ENCODE data around the gene ADAMTS12. TPM values are rescaled to one million over a fixed set of nuclear protein-coding genes. Genes with fewer than 3 reads are reported as not detected.

Gene ADAMTS12
- total RNA-seq, 1 donor: not detected

DNA sequence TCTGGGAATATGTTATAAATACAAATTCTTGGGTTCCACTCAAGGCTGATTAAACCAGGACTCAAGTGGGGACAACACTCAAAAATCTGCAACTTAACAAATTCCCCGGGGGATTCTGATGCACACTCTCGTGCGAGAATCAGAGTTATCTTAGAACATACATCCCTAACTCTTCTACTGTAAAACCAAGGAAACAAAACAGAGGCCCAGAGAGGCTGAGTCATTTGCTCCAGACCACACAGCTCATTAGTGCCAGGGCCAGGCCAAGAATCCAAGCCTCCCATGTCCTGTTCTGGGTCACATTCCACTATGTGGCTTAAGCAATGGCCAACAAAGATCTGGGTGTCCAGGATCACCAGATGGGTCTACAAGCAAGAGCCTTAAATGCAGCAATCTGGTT, 166.0 kb downstream of the ADAMTS12 start:
- DNase-seq (ENCODE audit: low read depth in 2 of 3, low spot score in 2 of 3): no peak

DNA sequence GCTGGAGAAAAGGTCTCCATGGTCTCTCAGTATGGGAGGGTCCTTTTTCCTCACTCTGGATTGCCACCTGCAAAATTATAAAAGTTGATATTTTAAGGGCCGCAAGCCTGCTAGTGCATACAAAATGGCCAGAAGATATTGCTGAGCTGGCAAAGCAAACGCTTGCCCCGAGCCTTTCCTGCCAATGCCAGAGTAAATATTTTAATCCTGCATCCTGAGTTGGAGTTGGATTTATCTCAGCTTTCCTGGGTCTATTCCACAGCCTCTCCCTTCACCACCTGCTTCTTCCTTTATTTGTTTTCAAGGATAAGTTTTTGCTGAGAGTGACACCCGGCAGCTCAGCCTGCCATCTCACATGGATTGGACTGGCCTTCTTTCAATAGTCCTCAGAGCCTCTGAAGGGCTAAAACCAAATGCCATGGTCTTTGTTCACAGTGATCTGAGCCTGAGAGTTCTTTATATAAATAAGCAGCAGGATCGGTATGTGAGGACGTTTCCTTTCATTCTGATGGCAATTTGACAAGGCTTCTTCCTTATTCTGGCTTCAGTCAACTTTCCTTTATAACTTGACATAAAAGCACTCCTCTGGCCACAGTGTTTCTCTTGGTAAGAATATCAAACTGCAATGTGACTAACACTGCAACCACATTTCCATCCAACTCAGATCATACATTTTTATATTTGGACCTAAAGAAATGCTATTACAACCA, 170.1 kb downstream of the ADAMTS12 start:
- DNase-seq (ENCODE audit: low read depth in 2 of 3, low spot score in 2 of 3): no peak

DNA sequence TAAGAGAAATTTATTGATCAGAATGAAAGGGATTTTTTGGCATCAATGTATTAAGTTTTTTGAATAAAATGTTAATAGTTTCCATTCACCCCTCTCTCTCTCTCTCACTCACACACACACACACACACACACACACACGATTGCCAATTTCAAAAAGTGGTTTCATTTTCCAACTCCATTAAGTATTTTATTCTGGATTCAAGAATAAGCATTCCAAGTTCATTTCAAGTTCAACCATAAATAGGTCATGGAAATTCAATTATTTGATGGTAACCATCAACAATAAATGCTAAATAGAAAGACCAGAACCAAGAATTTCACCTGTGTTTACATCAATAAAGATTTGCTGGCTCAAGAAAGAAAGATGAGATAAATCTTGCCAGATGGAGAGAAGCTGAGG, 171.6 kb downstream of the ADAMTS12 start:
- DNase-seq (ENCODE audit: low read depth in 2 of 3, low spot score in 2 of 3): no peak

DNA sequence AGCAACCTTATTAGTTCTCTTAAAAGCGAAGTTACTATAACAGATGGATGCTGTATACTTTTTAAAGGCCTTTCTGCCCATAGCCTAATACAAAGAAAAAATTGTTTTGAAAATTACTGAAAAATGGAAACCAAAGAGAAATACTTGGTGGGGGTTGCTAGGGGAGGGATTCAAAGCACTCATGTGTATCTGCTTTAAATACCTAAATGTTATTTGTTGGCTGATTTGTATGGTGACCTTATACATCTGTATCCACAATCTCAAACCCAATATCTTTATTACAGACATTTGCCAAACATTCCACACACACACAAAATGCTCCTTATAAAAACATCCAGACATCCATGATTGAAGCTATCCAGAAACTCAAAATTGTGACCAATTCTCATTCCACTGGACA, 172.0 kb downstream of the ADAMTS12 start:
- DNase-seq (ENCODE audit: low read depth in 2 of 3, low spot score in 2 of 3): no peak

DNA sequence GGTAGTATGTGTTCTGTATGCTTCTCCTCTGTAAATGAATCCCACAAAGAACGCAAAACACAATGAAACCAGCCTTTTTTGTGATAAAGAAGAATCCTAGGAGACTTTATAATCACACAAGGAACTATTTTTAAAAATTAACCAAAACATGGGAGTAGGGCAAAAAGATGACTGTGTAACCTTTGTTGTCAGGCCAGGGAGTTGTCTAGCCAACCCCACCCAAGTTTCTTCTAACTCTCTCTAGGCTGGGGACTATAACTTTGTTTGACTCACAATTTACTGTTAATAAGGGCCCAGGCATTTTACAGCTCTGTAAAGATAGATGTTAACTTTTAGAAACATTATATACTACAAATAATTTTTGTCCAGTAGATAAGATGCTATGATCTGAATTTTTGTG, 176.1 kb downstream of the ADAMTS12 start:
- DNase-seq (ENCODE audit: low read depth in 2 of 3, low spot score in 2 of 3): no peak

DNA sequence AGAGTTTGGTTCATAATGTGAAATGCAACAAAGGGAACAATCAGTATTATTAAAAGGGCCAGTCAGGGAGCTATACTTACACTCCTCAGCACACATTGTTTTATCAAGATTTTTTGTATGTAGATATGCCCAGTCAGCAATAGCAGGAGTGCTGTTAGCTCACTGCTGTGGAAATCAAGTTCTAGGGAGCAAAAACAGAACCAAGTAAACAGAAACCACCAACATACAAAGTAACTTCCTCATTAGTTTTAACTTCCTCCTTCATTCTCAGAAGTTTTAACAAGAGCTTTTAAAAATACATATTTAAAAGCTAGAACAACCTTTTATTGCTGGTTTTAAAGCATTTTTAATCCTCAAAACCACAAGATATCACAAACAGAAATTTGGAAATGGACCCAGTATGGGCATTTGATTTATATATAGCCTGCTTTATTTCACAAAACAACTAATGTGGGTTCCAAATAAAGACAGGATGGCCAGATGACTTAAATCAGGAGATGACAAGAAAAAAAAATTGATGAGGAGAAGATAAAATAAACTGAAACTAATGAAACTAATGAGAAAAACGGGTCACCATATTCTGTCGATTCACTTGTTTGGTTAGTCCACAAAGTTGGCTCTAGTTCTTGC, 178.5 kb downstream of the ADAMTS12 start:
- DNase-seq (ENCODE audit: low read depth in 2 of 3, low spot score in 2 of 3): peak in 1 of 3 donors; percentile 27

DNA sequence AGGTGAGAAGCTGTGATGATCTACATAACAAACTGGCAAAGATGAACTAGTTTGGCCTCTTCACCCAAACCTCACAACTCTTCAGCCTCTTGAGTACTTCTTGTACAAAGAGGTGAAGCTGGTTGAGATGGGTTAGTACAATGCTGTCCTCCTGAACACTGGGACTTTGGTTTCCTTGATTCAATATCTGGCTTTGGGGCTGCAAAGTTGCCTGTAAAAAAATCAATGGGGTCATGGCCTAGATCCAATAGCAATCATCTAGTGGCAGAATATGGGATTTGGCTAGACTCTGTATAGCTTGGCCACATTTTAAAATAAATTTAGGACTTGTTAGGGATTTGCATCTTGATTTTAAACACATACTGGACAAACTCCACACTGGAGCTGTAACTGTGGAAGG, 179.1 kb downstream of the ADAMTS12 start:
- no peak for DNase-seq (ENCODE audit: low read depth in 2 of 3, low spot score in 2 of 3)

DNA sequence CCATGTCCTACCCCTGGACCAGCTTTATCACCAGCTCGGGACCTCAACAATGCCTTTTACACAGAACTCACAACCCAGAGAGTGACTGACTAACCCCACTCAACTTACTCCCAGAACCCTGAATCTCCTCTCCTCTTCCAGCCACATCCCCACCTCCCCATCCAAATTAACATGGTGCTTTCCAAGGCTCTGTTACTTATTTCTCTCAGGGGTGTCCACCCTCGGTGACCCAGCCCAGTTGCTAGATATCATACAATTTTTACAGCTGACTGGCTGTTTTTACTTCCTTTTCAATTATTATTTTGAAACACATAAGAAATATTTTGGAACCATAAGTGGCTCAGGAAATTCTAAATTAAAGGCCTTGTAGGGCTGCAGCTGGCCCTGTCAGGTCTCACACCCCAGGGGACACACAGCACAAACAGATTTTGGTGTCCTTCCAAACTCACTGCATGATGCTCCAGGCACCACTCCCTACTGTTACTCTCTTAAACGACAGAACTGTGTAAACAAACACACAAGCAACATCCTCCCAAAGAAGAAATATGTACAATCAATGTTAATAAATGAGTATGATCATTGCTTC, 180.6 kb downstream of the ADAMTS12 start:
- DNase-seq (ENCODE audit: low read depth in 2 of 3, low spot score in 2 of 3): no peak

DNA sequence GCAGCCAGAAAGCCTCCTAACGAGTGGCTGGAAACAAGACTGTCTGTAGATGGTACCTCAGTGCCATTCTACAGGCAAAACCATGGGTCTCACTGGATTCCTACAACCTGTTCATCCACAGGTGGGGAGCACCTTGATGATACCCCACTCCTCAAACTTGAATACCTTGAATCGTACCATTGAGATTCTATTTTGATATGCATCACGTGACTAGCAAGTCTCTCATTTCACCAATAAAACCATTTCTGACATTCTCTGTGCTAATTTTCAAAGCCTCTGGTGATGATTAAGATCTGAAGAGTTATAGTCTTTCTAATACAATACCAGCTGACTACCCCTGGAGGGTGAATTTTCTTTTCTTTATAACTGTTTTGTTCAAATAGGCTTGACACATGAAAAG, 188.9 kb downstream of the ADAMTS12 start:
- DNase-seq (ENCODE audit: low read depth in 2 of 3, low spot score in 2 of 3): no peak

DNA sequence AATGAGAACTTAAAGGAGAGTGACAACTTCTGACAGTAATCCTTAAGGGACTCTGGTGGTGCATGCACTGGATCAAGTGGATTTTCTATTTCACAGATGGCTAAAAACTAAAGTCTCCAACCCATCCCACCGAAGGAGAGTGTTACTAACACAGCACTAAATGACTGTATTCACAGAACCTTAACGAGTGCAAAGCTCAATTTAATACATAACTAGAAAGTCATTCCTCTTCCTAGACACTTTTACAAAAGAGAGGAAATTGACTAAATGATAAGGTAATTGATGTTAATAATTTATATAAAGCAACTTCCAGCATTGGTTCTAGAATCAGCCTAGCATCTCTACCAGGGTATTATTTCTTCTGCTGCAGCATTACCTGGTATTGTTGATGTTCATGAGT, 189.8 kb downstream of the ADAMTS12 start:
- DNase-seq (ENCODE audit: low read depth in 2 of 3, low spot score in 2 of 3): no peak

DNA sequence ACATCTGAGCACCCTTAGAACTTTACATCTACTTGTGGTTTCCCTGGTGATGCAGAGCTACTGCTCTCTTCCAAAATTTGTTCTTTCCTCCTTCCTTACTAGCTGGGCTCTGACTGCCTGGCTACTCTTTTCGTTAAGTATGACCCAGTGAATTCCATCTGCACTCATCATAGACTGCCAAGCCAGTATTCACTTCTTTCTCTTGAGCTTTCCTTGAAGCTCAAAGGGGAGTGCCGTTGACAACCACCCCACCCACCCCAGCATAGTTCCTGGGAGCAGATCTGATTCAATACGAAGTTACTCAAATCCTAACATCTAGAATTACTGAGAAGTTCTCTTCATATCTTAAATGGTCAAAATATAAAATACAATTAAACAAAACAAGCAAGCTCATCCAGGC, 190.5 kb downstream of the ADAMTS12 start:
- DNase-seq (ENCODE audit: low read depth in 2 of 3, low spot score in 2 of 3): no peak

DNA sequence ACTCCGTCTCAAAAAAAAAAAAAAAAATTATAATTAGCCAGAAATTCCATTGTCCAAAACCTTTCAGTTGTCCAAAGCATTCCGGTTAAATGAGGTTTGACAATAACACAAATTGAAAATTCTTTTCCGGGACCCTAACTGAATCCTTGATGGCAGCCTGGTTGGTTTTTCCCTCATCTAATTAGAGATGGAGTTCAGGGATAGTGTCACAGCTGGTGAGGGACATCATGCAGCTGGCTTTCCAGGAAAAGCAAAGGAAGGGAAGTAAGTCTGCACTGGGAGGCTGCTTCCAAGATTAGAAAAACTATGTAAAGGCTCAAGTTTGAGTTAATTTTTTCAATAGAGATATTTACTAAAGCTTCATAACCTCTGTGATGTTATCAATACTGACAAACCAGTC, 195.4 kb downstream of the ADAMTS12 start:
- DNase-seq (ENCODE audit: low read depth in 2 of 3, low spot score in 2 of 3): no peak

DNA sequence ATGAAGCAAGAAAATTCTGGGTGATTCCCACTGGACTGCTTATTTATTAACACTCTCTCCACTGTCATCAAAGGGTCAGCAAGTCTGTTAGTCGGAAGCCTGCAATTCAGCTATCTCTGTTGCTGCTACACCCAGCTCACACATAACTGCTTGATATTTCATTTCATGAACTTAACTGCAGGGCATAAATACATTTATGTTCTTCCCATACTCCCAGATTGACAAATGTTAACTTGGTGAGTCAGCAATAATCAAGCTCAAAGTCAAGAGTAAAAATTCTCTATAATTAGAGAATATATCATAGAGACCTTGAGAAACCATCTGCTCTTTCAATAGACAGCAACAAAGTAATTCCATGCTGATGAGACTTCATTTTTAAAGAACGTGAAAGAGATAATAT, 198.8 kb downstream of the ADAMTS12 start:
- no peak for DNase-seq (ENCODE audit: low read depth in 2 of 3, low spot score in 2 of 3)

DNA sequence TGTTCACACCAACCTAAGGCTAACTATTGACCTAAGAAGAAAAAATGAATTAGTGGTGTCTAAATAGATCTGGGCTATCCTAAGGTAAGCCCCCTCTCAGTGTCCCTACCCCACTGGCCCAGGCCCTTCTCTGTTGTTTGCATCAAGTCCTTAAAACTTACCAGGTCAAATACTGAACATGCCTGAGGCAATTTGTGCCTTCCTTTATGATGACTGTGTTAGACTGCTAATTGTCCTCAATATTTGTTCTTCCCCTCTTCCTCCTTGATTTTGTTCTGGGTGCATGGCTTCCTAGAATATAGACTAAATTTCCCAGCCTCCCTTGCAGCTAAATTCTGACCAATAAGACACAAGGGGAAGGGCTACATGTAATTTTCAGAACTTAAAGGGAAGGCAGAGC, 199.9 kb downstream of the ADAMTS12 start:
- no peak for DNase-seq (ENCODE audit: low read depth in 2 of 3, low spot score in 2 of 3)

DNA sequence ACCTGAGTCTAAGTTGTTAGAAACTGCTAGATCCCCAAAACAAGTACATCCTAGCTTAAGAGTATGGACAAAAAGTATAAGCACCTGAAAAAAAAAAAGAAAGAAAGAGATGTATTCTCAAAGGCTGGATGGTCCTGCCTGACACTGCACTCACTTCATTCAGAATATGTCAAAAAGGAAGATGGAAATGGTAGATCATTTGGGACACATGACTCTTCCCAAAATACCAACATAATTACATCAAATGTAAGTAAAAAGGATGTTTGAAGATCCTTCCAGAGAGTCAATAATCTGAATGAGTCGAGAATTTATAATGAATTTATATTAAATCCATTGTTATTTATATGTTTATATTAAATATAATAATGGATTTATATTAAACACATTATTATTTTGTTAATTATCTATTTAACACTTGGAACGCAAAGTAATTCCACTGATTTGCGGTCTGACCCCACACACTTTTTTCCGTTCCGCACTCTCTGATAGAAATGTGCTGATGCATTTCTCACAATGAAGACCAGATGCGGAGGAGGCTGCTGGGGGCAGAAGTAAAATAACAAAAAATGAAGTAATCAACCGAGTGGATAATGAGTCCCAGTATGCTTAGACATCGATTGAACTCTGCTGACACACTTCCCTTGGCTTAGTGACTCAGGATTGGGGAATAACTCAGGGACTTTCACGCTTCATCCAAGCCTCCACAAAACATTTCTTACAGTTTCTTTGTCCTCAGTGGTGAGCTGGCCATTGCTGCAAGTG, 201.2 kb downstream of the ADAMTS12 start:
- DNase-seq (ENCODE audit: low read depth in 2 of 3, low spot score in 2 of 3): no peak

DNA sequence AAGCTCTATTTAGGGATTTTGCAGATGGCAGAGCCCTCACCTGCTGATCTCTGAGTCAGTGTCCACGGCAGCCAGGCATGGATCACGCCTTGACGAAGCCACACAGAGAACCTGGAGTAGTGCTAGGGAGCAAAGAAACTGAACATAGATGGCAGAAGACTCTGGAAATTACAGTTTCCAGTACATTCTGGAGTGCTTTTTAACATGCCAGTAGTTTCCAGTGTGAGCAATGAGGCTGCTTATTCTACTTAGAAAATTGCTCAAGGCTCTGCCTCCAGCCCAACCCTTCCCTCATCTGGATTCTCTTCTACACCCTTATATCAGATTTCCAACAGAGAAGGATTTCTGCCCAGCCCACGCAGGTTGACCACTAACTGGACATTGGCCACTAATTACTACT, 203.3 kb downstream of the ADAMTS12 start:
- DNase-seq (ENCODE audit: low read depth in 2 of 3, low spot score in 2 of 3): no peak

DNA sequence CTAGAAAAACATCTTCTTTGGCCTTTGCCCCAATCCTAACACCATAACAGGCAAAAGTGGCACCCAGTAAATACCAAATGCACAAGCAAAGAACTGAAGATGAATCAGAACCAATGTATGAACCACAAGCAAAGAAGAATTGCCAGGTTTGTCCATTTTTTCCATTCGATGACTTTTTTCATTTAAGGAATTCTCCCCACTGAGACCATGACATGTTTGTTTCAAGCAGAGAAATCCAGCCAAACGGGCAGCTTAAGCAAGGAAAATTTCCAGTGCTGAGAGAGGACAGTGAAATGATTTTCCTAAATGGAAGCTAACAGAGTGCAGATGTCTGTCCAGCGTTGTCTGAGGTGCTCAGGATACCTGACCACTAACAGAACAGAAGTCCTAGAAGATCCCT, 203.7 kb downstream of the ADAMTS12 start:
- DNase-seq (ENCODE audit: low read depth in 2 of 3, low spot score in 2 of 3): no peak

DNA sequence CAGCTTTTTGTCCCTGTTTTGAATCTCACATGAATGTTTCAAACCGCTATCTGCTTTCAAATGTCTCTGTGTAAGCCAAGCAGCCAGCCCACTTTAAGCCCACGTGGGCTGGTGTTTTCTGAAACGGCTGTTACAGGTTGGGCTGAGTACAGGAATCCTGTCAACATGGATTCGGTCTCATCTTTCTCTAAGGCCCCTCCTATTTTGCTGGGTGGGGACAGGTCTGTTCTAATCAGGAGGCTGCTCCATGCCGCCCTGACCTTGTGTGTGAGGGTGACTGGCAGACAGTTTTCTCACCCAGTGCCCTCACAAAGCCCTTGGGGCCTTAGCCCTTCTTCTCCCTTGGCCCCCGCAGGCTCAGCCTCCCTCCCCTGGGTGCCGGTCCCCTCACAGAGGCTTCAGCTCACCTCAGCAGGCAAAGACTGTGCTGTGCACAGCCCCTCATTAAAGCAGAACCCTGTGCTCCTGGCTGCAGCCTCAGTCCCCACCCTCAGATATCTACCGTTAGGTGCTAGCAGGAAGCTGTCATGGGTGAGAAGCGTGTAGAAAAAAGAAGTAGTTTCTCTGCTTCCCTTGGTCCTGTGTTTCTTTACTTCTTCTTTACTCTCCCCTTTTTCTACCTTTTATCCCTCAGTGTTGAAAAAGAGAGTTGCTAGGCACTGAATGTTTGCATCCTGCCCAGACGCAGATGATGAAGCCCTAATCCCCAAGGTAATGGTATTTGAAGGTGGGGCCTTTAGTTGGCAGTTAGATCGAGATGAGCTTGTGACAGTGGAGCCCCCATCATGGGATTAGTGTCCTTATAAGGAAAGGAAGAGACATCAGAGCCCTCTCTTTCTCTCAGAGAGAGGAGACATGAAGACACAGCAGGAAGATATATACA, 205.7 kb downstream of the ADAMTS12 start:
- DNase-seq (ENCODE audit: low read depth in 2 of 3, low spot score in 2 of 3): no peak

DNA sequence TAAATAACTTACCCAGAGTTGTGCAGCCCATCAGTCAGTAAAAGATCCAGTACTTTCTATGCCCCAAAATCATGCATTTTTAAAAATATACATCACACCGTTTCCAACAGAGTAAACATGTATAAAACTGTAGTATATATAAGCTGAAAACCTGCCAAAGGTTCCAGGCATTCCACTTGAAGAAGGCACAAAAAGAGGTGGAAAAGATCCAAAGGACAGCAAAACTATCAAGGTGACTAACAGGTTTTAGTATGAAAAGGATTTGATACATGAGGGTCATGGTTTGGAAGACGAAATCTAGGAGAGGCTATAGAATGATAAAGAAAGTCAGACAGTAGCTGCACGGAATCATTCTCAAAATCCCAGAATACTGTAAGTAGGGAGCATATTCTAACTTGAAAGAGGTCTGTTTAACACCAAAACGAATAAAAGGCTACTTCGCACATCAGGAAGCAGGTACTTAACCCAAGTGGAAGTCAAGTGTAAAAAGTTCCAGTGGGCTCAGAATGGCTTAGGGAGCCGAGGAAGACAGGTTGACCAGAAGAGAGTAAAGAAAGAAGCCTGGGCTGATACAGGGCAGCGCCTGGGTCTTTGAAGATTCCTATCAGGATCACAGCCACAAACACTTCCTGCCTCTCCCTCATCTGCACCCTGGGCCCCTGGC, 207.2 kb downstream of the ADAMTS12 start:
- no peak for DNase-seq (ENCODE audit: low read depth in 2 of 3, low spot score in 2 of 3)

DNA sequence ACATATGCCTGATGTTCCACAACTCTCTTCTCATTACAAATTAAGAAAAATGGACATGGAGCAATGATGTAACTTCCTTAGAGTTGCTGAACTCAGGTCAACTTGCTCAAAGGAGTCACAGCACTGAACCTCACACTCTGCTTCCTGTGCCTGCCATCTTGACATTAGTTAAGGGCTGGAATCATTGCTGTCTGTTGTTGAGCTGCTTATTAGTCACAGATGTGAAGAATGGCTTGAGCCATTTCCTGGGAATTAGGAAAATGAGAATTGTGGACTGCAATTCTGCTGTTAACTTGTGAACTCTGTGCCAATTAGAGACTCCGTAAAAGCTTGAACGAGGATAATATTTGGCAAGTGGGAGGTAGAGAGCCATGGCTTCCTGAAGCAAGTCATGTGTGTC, 212.0 kb downstream of the ADAMTS12 start:
- DNase-seq (ENCODE audit: low read depth in 2 of 3, low spot score in 2 of 3): no peak

Measured in hematopoietic multipotent progenitor cell (in vitro differentiated cells).